Spleen (tissue), 7 donors: ENCODE results near the gene FURIN.

ENCODE experiments used
- POLR2A ChIP-seq, 3 donors: fragments of 450-650 bp; IDR thresholded peaks; one replicate each; pipeline ENCODE4 v1.5.1; 2017; ENCODE audit warnings: antibody characterized with exemption in 3 of 3, mild to moderate bottlenecking in 1 of 3
- TF ChIP-seq, protein P1 (sequence below), 11 experiments: fragments of 200-600 bp in 7 of 11; fragments of 450-650 bp in 4 of 11; sonication (generic) in 4 of 11; IDR thresholded peaks in 8 of 11; conservative IDR thresholded peaks in 3 of 11; 1 replicate in 7 of 11; 2 replicates in 4 of 11; pipeline versions ENCODE4 v1.4.0 to v1.8.0; 2016 to 2021; ENCODE audit warnings: antibody characterized with exemption in 11 of 11, inconsistent platforms in 4 of 11, mild to moderate bottlenecking in 1 of 11
- donor health status: DM: no; HTN: no; CAD: no; lungs with moderate emphysema.
- donor health status: DM: no; HTN: no; CAD: no.
- donor health status: DM: no; HTN: no; CAD: no.

DNA sequence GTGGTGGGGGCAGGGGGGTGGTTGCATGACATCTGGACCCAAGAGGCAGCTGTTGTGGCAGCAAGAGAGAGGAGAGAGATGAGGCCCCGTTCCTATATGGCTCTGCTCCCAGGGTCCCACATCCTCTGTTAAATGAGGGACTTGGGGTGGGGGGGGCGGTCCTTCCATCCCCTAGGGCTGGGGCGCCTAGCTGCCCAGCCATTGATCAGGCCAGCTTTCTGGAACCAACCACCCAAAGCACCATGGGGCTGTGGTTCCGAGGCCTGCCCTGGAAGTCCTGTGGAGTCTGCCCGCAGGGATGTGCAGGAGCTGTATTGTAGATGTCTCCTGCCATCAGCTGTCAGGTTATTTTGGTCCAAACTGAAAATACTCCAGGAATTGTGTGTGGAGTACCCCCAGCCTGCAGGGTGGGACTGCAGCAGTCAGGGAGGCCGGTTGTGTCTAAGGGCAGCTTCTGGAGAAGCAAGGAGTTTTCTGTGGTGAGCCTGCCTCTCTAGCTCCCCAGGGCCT lies 5.2 kb downstream of the FURIN start:
- TF ChIP-seq, protein P1, sequence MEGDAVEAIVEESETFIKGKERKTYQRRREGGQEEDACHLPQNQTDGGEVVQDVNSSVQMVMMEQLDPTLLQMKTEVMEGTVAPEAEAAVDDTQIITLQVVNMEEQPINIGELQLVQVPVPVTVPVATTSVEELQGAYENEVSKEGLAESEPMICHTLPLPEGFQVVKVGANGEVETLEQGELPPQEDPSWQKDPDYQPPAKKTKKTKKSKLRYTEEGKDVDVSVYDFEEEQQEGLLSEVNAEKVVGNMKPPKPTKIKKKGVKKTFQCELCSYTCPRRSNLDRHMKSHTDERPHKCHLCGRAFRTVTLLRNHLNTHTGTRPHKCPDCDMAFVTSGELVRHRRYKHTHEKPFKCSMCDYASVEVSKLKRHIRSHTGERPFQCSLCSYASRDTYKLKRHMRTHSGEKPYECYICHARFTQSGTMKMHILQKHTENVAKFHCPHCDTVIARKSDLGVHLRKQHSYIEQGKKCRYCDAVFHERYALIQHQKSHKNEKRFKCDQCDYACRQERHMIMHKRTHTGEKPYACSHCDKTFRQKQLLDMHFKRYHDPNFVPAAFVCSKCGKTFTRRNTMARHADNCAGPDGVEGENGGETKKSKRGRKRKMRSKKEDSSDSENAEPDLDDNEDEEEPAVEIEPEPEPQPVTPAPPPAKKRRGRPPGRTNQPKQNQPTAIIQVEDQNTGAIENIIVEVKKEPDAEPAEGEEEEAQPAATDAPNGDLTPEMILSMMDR (IDR thresholded peaks at IDR 0.05 in 8 of 11, conservative IDR thresholded peaks at IDR 0.05 in 3 of 11): no peak
- no peak for TF ChIP-seq POLR2A (IDR thresholded peaks at IDR 0.05)
